PC-3 (cell line): Measurements from ENCODE around the gene C11orf24.

Source experiments
- CTCF ChIP-seq: fragments of 300-600 bp; sonication (generic); conservative IDR thresholded peaks from 2 replicates; pipeline ENCODE4 v1.5.1; 2017; ENCODE audit warnings: antibody characterized with exemption, low read depth, mild to moderate bottlenecking, low read length
- EZH2 ChIP-seq: fragments of 300-600 bp; sonication (generic); IDR thresholded peaks from one replicate; pipeline ENCODE4 v1.6.1; 2017; ENCODE audit warnings: antibody characterized with exemption, mild to moderate bottlenecking, low read length; ENCODE audit not compliant: unreplicated experiment
- EZH2phosphoT487 ChIP-seq: fragments of 300-600 bp; sonication (generic); IDR thresholded peaks from 2 replicates; pipeline ENCODE4 v1.6.1; 2018; ENCODE audit warnings: mild to moderate bottlenecking, antibody characterized with exemption, low read length, borderline replicate concordance

- no peak for TF ChIP-seq EZH2
- no peak for TF ChIP-seq CTCF
- no peak for TF ChIP-seq EZH2phosphoT487
These were observed 17.7 kb upstream of the C11orf24 start for GRCh38 chr11:68289456-68289855.
